Spleen (tissue), 11 donors: ENCODE data around the gene ETNK1. TPM values are rescaled to one million over a fixed set of nuclear protein-coding genes. Genes with fewer than 3 reads are reported as not detected.

Experiments
- DNase-seq: peaks from one replicate; pipeline ENCODE4 v3.0.0-alpha.2; 2020
- H3K27ac ChIP-seq, 8 donors: fragments of 200-600 bp; sonication (generic) in 7 of 8; 1 replicate in 4 of 8; 2 replicates in 4 of 8; pipeline versions ENCODE4 v1.5.0 to v1.8.0; 2016 to 2021; ENCODE audit warnings: inconsistent platforms in 4 of 8, mild to moderate bottlenecking in 4 of 8, moderate library complexity in 1 of 8
- H3K27me3 ChIP-seq, 7 donors: fragments of 200-600 bp; sonication (generic) in 6 of 7; replicated peaks in 1 of 7; 1 replicate in 4 of 7; 2 replicates in 3 of 7; pipeline versions ENCODE4 v1.5.0 to v1.8.0; 2016 to 2021; ENCODE audit warnings: inconsistent platforms in 3 of 7, mild to moderate bottlenecking in 1 of 7
- H3K36me3 ChIP-seq, 6 donors: fragments of 200-600 bp; sonication (generic) in 5 of 6; 1 replicate in 4 of 6; 2 replicates in 2 of 6; pipeline versions ENCODE4 v1.5.0 to v1.8.0; 2016 to 2021; ENCODE audit warnings: inconsistent platforms in 2 of 6
- H3K4me1 ChIP-seq, 6 donors: fragments of 200-600 bp; sonication (generic) in 5 of 6; 1 replicate in 3 of 6; 2 replicates in 3 of 6; pipeline versions ENCODE4 v1.5.0 to v1.8.0; 2016 to 2021; ENCODE audit warnings: inconsistent platforms in 3 of 6
- H3K4me3 ChIP-seq, 8 donors: fragments of 200-600 bp; sonication (generic) in 7 of 8; 1 replicate in 4 of 8; 2 replicates in 4 of 8; pipeline versions ENCODE4 v1.5.0 to v1.8.0; 2016 to 2021; ENCODE audit warnings: inconsistent platforms in 4 of 8, mild to moderate bottlenecking in 4 of 8, moderate library complexity in 2 of 8
- H3K9me3 ChIP-seq, 8 donors: fragments of 200-600 bp; sonication (generic) in 7 of 8; 1 replicate in 4 of 8; 2 replicates in 4 of 8; pipeline versions ENCODE4 v1.5.0 to v1.8.0; 2016 to 2021; ENCODE audit warnings: inconsistent platforms in 4 of 8
- POLR2A ChIP-seq, 3 donors: fragments of 450-650 bp; IDR thresholded peaks; one replicate each; pipeline ENCODE4 v1.5.1; 2017; ENCODE audit warnings: antibody characterized with exemption in 3 of 3, mild to moderate bottlenecking in 1 of 3
- POLR2AphosphoS5 ChIP-seq, 3 donors: sonication (generic); formaldehyde crosslinking; IDR thresholded peaks; one replicate each; pipeline ENCODE4 v1.5.1; 2017; ENCODE audit warnings: antibody characterized with exemption in 3 of 3
- WGBS, 5 donors: extraction: QIAGEN DNeasy Blood & Tissue Kit in 3 of 5; methylation state at CpG; one replicate each; pipeline versions ENCODE4 v1.1.5 to v1.1.7; 2013 to 2018; 5-methylcytosine and 5-hydroxymethylcytosine counted together
- intact Hi-C: fragments of 100-400 bp; cut with DNase I; formaldehyde crosslinking; loops from one replicate; pipeline ENCODE4 v1.15.0; 2023; ENCODE audit warnings: low total_unique reads
- polyA plus RNA-seq, 3 donors: library from polyadenylated mRNA; stranded (reverse); fragments of 200-250 nt; gene quantifications; one replicate each; pipeline ENCODE4 v1.2.1, GENCODE V29; 2013
- total RNA-seq, 7 donors: library from RNA; depleted of rRNA in 3 of 7; stranded (reverse); fragments of >200 nt in 3 of 7; fragmentation: NEBNext Ultra II Directional in 4 of 7; extraction: Animal tissue kit (Norgen Biotek cat#: 25700) in 4 of 7; gene quantifications; one replicate each; pipeline versions ENCODE4 v1.1.0 to v1.2.1, GENCODE V29; 2016 to 2021
- TF ChIP-seq, protein P1 (sequence below), 11 experiments: fragments of 200-600 bp in 7 of 11; fragments of 450-650 bp in 4 of 11; sonication (generic) in 4 of 11; IDR thresholded peaks in 8 of 11; conservative IDR thresholded peaks in 3 of 11; 1 replicate in 7 of 11; 2 replicates in 4 of 11; pipeline versions ENCODE4 v1.4.0 to v1.8.0; 2016 to 2021; ENCODE audit warnings: antibody characterized with exemption in 11 of 11, inconsistent platforms in 4 of 11, mild to moderate bottlenecking in 1 of 11
- donor health status: healthy with polysubstance abuse.
- donor health status: DM: no; HTN: no; CAD: no; lungs with moderate emphysema.
- donor health status: DM: no; HTN: no; CAD: no.
- donor health status: Bipolar disorder and iron deficiency.
- donor health status: healthy.
- donor health status: DM: no; HTN: no; CAD: no.
- donor health status: DM: yes; HTN: yes; CAD: no.

Gene ETNK1
- total and polyA plus RNA-seq, 10 donors: 23.4 to 96.7 (median 66.8) TPM

DNA sequence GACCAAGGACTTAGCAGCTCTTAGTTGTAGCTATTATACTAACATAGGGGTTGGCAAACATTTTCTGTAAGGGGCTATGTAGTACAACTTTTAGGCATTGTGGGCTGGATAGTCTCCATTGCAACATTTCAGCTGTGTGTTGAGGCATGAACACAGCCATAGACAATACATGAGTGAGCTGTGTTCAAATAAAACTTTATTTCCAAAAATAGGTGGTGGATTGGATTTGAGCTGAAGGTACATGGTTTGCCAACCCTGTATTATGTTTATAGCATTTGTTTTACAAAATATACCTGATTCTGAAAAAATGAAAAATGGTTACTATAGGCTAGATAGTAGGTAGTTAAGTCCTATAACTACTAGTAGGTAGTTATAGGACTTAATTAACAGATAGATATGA is 40.5 kb downstream of the ETNK1 start:
- H3K4me3 ChIP-seq: no peak overlapping the region
- H3K27ac ChIP-seq: no peak overlapping the region
- H3K4me1 ChIP-seq: no peaks in the 10 kb centered on the region
- peaks cover 0 to 67% (median 2%) of the 10 kb centered on the region in 6 donors for H3K36me3 ChIP-seq
- no peaks in the 10 kb centered on the region for H3K27me3 ChIP-seq
- H3K9me3 ChIP-seq: no peaks in the 10 kb centered on the region
- TF ChIP-seq POLR2AphosphoS5 (IDR thresholded peaks at IDR 0.05) (no peak), POLR2A (IDR thresholded peaks at IDR 0.05) (no peak)
- DNase-seq: no peak
- intact Hi-C loops: no loop called here

DNA sequence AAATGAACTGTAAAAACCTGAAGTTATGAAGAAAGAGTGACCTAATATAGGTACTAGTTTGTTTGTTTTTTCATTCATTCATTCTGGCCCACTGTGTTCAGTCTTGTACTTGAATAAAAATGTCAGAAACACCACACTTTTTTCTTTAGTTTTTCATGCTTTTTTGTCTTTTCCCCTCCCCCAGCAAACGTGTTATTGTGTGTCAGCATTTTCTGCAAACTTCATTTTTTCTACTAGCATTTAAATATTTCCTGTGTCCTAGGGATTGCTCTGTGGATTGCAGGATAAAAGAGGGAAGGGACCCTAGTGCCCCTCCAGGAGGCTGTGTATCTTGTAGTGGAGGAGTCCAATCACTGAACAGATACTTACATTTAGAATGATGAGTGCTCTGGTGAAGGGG is 42.2 kb downstream of the ETNK1 start:
- WGBS, 5 donors: 0 to 53% (median 36%) methylated on average over 1 of the region's 1 CpG
- H3K4me1 ChIP-seq: no peaks in the 10 kb centered on the region
- no peaks in the 10 kb centered on the region for H3K27me3 ChIP-seq
- DNase-seq: no peak
- TF ChIP-seq, protein P1, sequence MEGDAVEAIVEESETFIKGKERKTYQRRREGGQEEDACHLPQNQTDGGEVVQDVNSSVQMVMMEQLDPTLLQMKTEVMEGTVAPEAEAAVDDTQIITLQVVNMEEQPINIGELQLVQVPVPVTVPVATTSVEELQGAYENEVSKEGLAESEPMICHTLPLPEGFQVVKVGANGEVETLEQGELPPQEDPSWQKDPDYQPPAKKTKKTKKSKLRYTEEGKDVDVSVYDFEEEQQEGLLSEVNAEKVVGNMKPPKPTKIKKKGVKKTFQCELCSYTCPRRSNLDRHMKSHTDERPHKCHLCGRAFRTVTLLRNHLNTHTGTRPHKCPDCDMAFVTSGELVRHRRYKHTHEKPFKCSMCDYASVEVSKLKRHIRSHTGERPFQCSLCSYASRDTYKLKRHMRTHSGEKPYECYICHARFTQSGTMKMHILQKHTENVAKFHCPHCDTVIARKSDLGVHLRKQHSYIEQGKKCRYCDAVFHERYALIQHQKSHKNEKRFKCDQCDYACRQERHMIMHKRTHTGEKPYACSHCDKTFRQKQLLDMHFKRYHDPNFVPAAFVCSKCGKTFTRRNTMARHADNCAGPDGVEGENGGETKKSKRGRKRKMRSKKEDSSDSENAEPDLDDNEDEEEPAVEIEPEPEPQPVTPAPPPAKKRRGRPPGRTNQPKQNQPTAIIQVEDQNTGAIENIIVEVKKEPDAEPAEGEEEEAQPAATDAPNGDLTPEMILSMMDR (IDR thresholded peaks at IDR 0.05 in 8 of 11, conservative IDR thresholded peaks at IDR 0.05 in 3 of 11): no peak
- TF ChIP-seq POLR2A (IDR thresholded peaks at IDR 0.05) (no peak), POLR2AphosphoS5 (IDR thresholded peaks at IDR 0.05) (no peak)
- H3K9me3 ChIP-seq: no peaks in the 10 kb centered on the region
- no peak overlapping the region for H3K4me3 ChIP-seq
- H3K36me3 ChIP-seq: peaks cover 0 to 66% (median 6%) of the 10 kb centered on the region in 6 donors
- intact Hi-C loops: no loop called here
- no peak overlapping the region for H3K27ac ChIP-seq

DNA sequence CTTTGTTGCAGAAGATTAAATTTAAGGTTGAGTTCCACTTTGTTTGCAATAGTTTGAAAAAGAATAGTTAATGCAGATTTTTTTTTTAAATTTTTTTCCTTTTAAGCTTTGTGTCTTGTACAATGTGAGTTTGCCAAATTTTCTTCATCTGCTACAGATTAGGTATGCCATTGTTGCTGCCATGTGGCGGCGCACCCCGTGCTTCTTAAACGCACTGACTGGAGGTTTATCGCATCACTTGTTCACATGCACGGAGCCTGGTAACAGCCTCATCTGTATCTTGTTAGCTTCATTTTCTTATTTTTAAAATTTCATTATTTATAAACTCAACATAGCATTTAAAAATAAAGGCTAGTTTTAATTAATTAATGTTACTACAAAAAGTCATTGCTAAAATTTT is 43.5 kb downstream of the ETNK1 start:
- intact Hi-C loops: no loop called here
- 95 to 100% (median 98%) methylated on average over 6 of the region's 6 CpGs for WGBS, 5 donors

DNA sequence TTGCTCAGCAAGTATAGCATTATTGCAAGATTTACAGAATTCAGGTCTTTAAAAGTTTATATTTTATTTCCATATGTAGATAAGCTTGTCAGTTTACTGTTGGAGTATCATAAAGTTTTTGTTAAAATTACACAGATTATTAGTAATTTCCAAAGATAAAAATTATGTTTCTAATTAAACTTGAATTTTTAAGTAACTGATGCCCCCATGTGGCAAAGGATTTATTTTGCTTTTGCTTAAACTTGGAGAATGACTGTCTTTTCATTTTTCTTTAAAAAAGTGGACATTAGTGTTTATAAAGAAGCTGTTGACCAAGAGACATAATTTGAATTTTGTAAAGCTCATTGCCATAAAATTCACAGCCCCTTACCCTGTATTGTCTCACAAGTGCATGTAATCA is 45.8 kb downstream of the ETNK1 start:
- Histone ChIP-seq H3K36me3 (peaks cover 0 to 76% (median 22%) of the 10 kb centered on the region in 6 donors), H3K4me1 (no peaks in the 10 kb centered on the region), H3K27me3 (no peaks in the 10 kb centered on the region), H3K4me3 (no peak overlapping the region), H3K9me3 (no peaks in the 10 kb centered on the region), H3K27ac (no peak overlapping the region)
- no peak for TF ChIP-seq POLR2A (IDR thresholded peaks at IDR 0.05)
- TF ChIP-seq, protein P1 (IDR thresholded peaks at IDR 0.05 in 8 of 11, conservative IDR thresholded peaks at IDR 0.05 in 3 of 11): peak in 1 of 11 experiments; percentile 14
- intact Hi-C loops: no loop called here
- DNase-seq: no peak

More for the DNA sequence above, 43.5 kb downstream of the ETNK1 start:
- Histone ChIP-seq H3K36me3 (peaks cover 0 to 69% (median 10%) of the 10 kb centered on the region in 6 donors), H3K9me3 (no peaks in the 10 kb centered on the region), H3K4me1 (no peaks in the 10 kb centered on the region), H3K27me3 (no peaks in the 10 kb centered on the region), H3K27ac (no peak overlapping the region), H3K4me3 (no peak overlapping the region)
- TF ChIP-seq, protein P1 (IDR thresholded peaks at IDR 0.05 in 8 of 11, conservative IDR thresholded peaks at IDR 0.05 in 3 of 11): no peak
- TF ChIP-seq POLR2A (IDR thresholded peaks at IDR 0.05): no peak
- no peak for DNase-seq

DNA sequence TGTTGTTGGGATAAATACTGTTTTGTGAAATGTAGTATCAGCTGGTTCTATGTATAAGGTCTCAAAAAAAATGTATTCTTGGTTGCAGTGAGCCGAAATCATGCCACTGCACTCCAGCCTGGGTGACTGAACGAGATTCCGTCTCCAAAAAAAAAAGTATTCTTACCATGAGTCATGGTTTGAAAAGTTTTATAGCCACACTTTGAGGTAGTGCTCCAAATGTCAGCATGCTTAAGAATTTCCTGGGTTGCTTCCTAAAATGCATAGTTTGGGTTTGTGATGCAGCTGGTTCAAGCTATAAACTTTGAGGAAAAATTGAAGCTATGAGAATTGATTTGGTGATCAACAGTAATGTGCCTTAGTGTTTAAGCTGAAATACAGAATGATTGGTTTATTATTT is 48.0 kb downstream of the ETNK1 start:
- Histone ChIP-seq H3K27ac (no peak overlapping the region), H3K27me3 (no peaks in the 10 kb centered on the region), H3K9me3 (peaks cover 0 to 11% (median 0%) of the 10 kb centered on the region in 8 donors), H3K4me1 (no peaks in the 10 kb centered on the region), H3K4me3 (no peak overlapping the region), H3K36me3 (peaks cover 0 to 79% (median 28%) of the 10 kb centered on the region in 6 donors)
- intact Hi-C loops: no loop called here
- TF ChIP-seq POLR2A (IDR thresholded peaks at IDR 0.05) (no peak), POLR2AphosphoS5 (IDR thresholded peaks at IDR 0.05) (no peak)
- TF ChIP-seq, protein P1 (IDR thresholded peaks at IDR 0.05 in 8 of 11, conservative IDR thresholded peaks at IDR 0.05 in 3 of 11): no peak
- no peak for DNase-seq
- 93 to 96% (median 94%) methylated on average over 3 of the region's 3 CpGs for WGBS, 5 donors
